Endothelial cell of umbilical vein (primary cell): ENCODE measurements around the gene STAG1. TPM values are rescaled to one million over a fixed set of nuclear protein-coding genes. Genes with fewer than 3 reads are reported as not detected.

Source experiments
- BruUV-seq: library from RNA; stranded (reverse); fragments of 400-500 nt; replicated peaks from 2 replicates; lab custom pipeline; 2021; lab: Mats Ljungman, UMichigan
- CTCF ChIA-PET: fragments of 300-600, 350-600 bp; sonication (Branson Sonifier 250); formaldehyde crosslinking; loops from one replicate; lab custom pipeline; 2021; ENCODE audit warnings: antibody characterized with exemption, inconsistent platforms; lab: Charles Lee
- POLR2A ChIA-PET: fragments of 300-600, 350-600 bp; sonication (Branson Sonifier 250); formaldehyde crosslinking; loops from one replicate; lab custom pipeline; 2021; ENCODE audit warnings: antibody characterized with exemption, inconsistent platforms; lab: Charles Lee
- DNase-seq: peaks from one replicate; pipeline ENCODE4 v3.0.0-alpha.2; 2011; ENCODE audit warnings: low read depth, low spot score
- FAIRE-seq: peaks from 2 replicates; lab custom pipeline; 2011; peaks lifted over from hg19 to GRCh38; lab: Jason Lieb, UNC
- H2AFZ ChIP-seq: 2 replicates; pipeline ENCODE4 v1.6.0; 2012; ENCODE audit warnings: low read depth, low read length, control low read depth, inconsistent platforms
- H3K27ac ChIP-seq: 2 replicates; pipeline ENCODE4 v1.5.1; 2011; ENCODE audit warnings: low read depth, mild to moderate bottlenecking, control low read depth, low read length, moderate library complexity; ENCODE audit not compliant: insufficient read depth
- H3K27me3 ChIP-seq, 2 experiments: 2 replicates each; pipeline versions ENCODE4 v1.6.0 to v1.6.1; 2011; ENCODE audit warnings: low read length in 2 of 2, mixed read lengths in 1 of 2; ENCODE audit not compliant: control insufficient read depth in 2 of 2, insufficient read depth in 2 of 2
- H3K36me3 ChIP-seq, 2 experiments: 2 replicates in 1 of 2; 3 replicates in 1 of 2; pipeline ENCODE4 v1.5.1; 2011; ENCODE audit warnings: low read length in 2 of 2, mild to moderate bottlenecking in 1 of 2, moderate library complexity in 1 of 2; ENCODE audit not compliant: control insufficient read depth in 2 of 2, insufficient read depth in 2 of 2; ENCODE audit errors: extremely low read depth in 1 of 2
- H3K4me1 ChIP-seq: 3 replicates; pipeline ENCODE4 v1.5.1; 2011; ENCODE audit warnings: mild to moderate bottlenecking, low read length; ENCODE audit not compliant: control insufficient read depth, insufficient read depth; ENCODE audit errors: extremely low read depth
- H3K4me2 ChIP-seq: 2 replicates; pipeline ENCODE4 v1.6.1; 2011; ENCODE audit warnings: low read length, control low read depth, mixed read lengths; ENCODE audit not compliant: insufficient read depth
- H3K4me3 ChIP-seq, 3 experiments: fragments of 200-600 bp in 1 of 3; sonication (generic), shearing (Covaris generic) in 1 of 3; replicated peaks in 1 of 3; 2 replicates each; pipeline ENCODE4 v1.5.1; 2011 to 2016; ENCODE audit warnings: control low read depth in 3 of 3, low read length in 3 of 3, mild to moderate bottlenecking in 2 of 3, inconsistent platforms in 1 of 3, low read depth in 1 of 3, moderate library complexity in 1 of 3; ENCODE audit not compliant: insufficient read depth in 1 of 3
- H3K79me2 ChIP-seq: 2 replicates; pipeline ENCODE4 v1.6.0; 2012; ENCODE audit warnings: low read length, inconsistent platforms; ENCODE audit not compliant: control insufficient read depth, insufficient read depth
- H3K9ac ChIP-seq: replicated peaks from 2 replicates; pipeline ENCODE3; 2011; ENCODE audit warnings: low read length, control low read depth; ENCODE audit not compliant: insufficient read depth; ENCODE audit errors: extremely low read depth
- H3K9me1 ChIP-seq: replicated peaks from 3 replicates; pipeline ENCODE4 v1.6.0; 2011; ENCODE audit warnings: mild to moderate bottlenecking, low read length; ENCODE audit not compliant: control insufficient read depth, insufficient read depth; ENCODE audit errors: extremely low read depth
- H3K9me3 ChIP-seq: replicated peaks from 2 replicates; pipeline ENCODE4 v1.5.1; 2012; ENCODE audit warnings: low read length, inconsistent platforms; ENCODE audit not compliant: control insufficient read depth, insufficient read depth
- H4K20me1 ChIP-seq: replicated peaks from 2 replicates; pipeline ENCODE3; 2011; ENCODE audit warnings: mild to moderate bottlenecking, low read length; ENCODE audit not compliant: control insufficient read depth, insufficient read depth; ENCODE audit errors: extremely low read depth
- EZH2 ChIP-seq: IDR thresholded peaks from 2 replicates; pipeline ENCODE4 v1.6.1; 2012; ENCODE audit warnings: borderline replicate concordance, low read depth, mild to moderate bottlenecking, moderate library complexity, low read length, inconsistent platforms; ENCODE audit not compliant: severe bottlenecking
- FOS ChIP-seq: IDR thresholded peaks from 2 replicates; pipeline ENCODE4 v1.6.1; 2011; ENCODE audit warnings: mild to moderate bottlenecking, low read length, moderate library complexity, borderline replicate concordance; ENCODE audit not compliant: insufficient read depth
- GATA2 ChIP-seq: IDR thresholded peaks from 2 replicates; pipeline ENCODE4 v1.7.0; 2011; ENCODE audit warnings: low read depth, mild to moderate bottlenecking, moderate library complexity, mixed read lengths, low read length; ENCODE audit not compliant: insufficient read length, insufficient read depth
- JUN ChIP-seq: IDR thresholded peaks from 2 replicates; pipeline ENCODE4 v1.6.1; 2011; ENCODE audit warnings: borderline replicate concordance, low read depth; ENCODE audit not compliant: insufficient read length, insufficient read depth
- MYC ChIP-seq: IDR thresholded peaks from one replicate; pipeline ENCODE4 v1.6.1; 2011; ENCODE audit warnings: mild to moderate bottlenecking, low read depth, low read length
- POLR2A ChIP-seq: IDR thresholded peaks from 2 replicates; pipeline ENCODE4 v1.6.1; 2012; ENCODE audit warnings: low read depth, mild to moderate bottlenecking, control low read depth, low read length
- POLR2AphosphoS5 ChIP-seq: IDR thresholded peaks from 2 replicates; pipeline ENCODE4 v1.6.1; 2012; ENCODE audit warnings: low read depth, mild to moderate bottlenecking, control low read depth, low read length, moderate library complexity; ENCODE audit not compliant: insufficient read depth
- dilution Hi-C: fragments of 300-500 bp; cut with MboI; formaldehyde crosslinking; loops from one replicate; pipeline ENCODE4 v1.15.0; 2019; ENCODE audit warnings: low sequenced_read_pairs; ENCODE audit not compliant: extremely low pct_ligation_motif_present
- intact Hi-C: fragments of 100-400 bp; cut with micrococcal nuclease; formaldehyde crosslinking; loops from one replicate; pipeline ENCODE4 v1.10.0; 2022
- polyA plus RNA-seq, 4 experiments: library from polyadenylated mRNA; depleted of rRNA in 3 of 4; stranded (reverse) in 3 of 4; unstranded in 1 of 4; fragments of >200 nt; gene quantifications; 2 replicates each; pipeline versions ENCODE4 v1.2.1 to v1.2.3, GENCODE V29; 2011 to 2012; ENCODE audit warnings: missing spikeins in 1 of 4
- total RNA-seq: library from RNA; stranded (reverse); gene quantifications from 2 replicates; pipeline ENCODE4 v1.2.3, GENCODE V29; 2021
- TF ChIP-seq, protein P1 (sequence below): IDR thresholded peaks from 2 replicates; pipeline ENCODE4 v1.6.1; 2011; ENCODE audit not compliant: insufficient read depth, insufficient read length
- TF ChIP-seq, protein P2 (sequence below), 2 donors: IDR thresholded peaks; 1 replicate in 1 of 2; 2 replicates in 1 of 2; pipeline ENCODE4 v1.5.1; 2011; ENCODE audit warnings: low read length in 2 of 2, mild to moderate bottlenecking in 2 of 2, moderate library complexity in 2 of 2, control low read depth in 1 of 2, inconsistent platforms in 1 of 2, low read depth in 1 of 2; ENCODE audit not compliant: insufficient read depth in 1 of 2; ENCODE audit errors: extremely low read depth in 1 of 2

The STAG1 gene
- total and polyA plus RNA-seq, 2 donors (not counting 3 experiments of a cell fraction or from before 2014, with no cell fraction given): 7.4 to 42.1 TPM

DNA sequence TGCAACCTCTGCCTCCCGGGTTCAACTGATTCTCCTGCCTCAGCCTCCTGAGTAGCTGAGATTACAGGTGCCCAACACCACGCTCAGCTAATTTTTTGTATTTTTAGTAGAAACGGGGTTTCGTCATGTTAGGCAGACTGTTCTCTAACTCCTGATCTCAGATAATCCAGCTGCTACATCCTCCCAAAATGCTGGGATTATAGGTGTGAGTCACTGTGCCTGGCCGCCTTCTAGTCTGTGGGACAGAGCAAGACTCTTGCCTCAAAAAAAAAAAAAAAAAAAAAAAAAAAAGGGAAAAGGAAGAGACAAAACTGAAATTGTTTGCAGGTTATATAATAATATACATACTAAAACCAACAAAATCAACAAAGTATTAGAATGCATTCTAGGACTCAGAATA lies 286.9 kb downstream of the STAG1 start:
- no peak for DNase-seq
- peaks cover 0 to 2% of the 10 kb centered on the region in 2 experiments for H3K36me3 ChIP-seq
- H2AFZ ChIP-seq: no peak overlapping the region
- no peak for FAIRE-seq
- no TSS peak for BruUV-seq
- TF ChIP-seq FOS (no peak), EZH2 (no peak), GATA2 (no peak), POLR2AphosphoS5 (no peak), JUN (no peak), POLR2A (no peak), MYC (no peak)
- TF ChIP-seq, protein P1, sequence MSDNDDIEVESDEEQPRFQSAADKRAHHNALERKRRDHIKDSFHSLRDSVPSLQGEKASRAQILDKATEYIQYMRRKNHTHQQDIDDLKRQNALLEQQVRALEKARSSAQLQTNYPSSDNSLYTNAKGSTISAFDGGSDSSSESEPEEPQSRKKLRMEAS: no peak
- TF ChIP-seq, protein P2, sequence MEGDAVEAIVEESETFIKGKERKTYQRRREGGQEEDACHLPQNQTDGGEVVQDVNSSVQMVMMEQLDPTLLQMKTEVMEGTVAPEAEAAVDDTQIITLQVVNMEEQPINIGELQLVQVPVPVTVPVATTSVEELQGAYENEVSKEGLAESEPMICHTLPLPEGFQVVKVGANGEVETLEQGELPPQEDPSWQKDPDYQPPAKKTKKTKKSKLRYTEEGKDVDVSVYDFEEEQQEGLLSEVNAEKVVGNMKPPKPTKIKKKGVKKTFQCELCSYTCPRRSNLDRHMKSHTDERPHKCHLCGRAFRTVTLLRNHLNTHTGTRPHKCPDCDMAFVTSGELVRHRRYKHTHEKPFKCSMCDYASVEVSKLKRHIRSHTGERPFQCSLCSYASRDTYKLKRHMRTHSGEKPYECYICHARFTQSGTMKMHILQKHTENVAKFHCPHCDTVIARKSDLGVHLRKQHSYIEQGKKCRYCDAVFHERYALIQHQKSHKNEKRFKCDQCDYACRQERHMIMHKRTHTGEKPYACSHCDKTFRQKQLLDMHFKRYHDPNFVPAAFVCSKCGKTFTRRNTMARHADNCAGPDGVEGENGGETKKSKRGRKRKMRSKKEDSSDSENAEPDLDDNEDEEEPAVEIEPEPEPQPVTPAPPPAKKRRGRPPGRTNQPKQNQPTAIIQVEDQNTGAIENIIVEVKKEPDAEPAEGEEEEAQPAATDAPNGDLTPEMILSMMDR (IDR thresholded peaks at IDR 0.05; ENCODE audit: extremely low read depth in 1 of 2, insufficient read depth in 1 of 2, low read depth in 1 of 2, low read length in 2 of 2): no peak
- H3K4me1 ChIP-seq: no peaks in the 10 kb centered on the region
- ChIA-PET CTCF (interaction anchor here (1.1 to 2.1 kb wide), 4 partner anchors 12 to 287 kb away, joined by 3 to 7 read pairs (median 4); partner anchors contain the start of gene STAG1), POLR2A (interaction anchor here (0.6 kb wide), 1 partner anchor 74 kb away, joined by 3 read pairs; no protein-coding TSS in a partner anchor)
- no peak overlapping the region for H3K4me2 ChIP-seq
- H3K9me1 ChIP-seq: no peaks in the 10 kb centered on the region
- no peaks in the 10 kb centered on the region for H4K20me1 ChIP-seq
- intact Hi-C loops: no loop called here
- no peaks in the 10 kb centered on the region for H3K27me3 ChIP-seq
- no peak overlapping the region for H3K4me3 ChIP-seq
- no peaks in the 10 kb centered on the region for H3K79me2 ChIP-seq
- H3K9ac ChIP-seq: no peak overlapping the region
- H3K9me3 ChIP-seq: no peaks in the 10 kb centered on the region
- dilution Hi-C loops: no loop called here
- no peak overlapping the region for H3K27ac ChIP-seq
